Umbilical cord (tissue), 2 donors: ENCODE data around the gene GMPPB. TPM values are rescaled to one million over a fixed set of nuclear protein-coding genes. Genes with fewer than 3 reads are reported as not detected.
"Not testable (repeated sequence)": the region's sequence is repeated elsewhere in the genome, so short reads cannot be mapped to it uniquely, and the experiment has no call there.

Experiments
- DNase-seq: peaks from one replicate; pipeline ENCODE4 v3.0.0-alpha.2; 2015; ENCODE audit warnings: low spot score
- total RNA-seq: library from RNA; depleted of rRNA; stranded (reverse); fragments of >200 nt; gene quantifications from one replicate; pipeline ENCODE4 v1.2.3, GENCODE V29; 2014; ENCODE audit warnings: low replicate concordance; ENCODE audit not compliant: insufficient read depth

GMPPB gene
- total RNA-seq: 20.9 TPM

- DNase-seq: peak; percentile 98
Measured at GRCh38 chr3:49723628-49724551, at the start of gene GMPPB. Gene GMPPB (minus strand): TSS chr3:49723951. CDS start chr3:49723726, 225 bp downstream.

- no peak for DNase-seq
Measured at GRCh38 chr3:49772703-49773102, 49.0 kb upstream of the GMPPB start.

DNA sequence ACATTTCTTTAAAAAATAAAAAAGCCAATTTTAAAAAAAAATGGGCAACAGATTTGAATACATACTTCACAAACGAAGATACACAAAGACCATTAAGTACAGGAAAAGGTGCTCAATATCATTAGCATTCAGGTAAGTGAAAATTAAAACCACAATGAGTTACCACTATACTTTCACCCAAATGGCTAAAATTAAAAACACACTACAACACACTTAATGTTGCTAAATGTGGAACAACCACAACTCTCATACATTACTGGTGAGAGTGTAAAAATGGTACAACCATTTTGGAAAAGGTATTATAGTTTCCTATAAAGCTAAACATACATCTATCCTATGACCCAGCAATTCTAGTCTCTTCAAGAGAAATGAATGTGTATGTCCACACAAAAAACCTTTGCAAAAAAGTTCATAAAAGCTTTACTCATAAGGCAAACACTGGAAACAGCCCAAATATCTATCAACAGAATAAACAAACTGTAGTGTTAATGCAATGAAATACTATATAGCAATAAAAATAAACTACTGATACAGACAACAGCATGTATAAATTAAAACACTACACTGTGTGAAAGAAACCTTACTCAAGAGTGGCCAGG, 47.7 kb upstream of the GMPPB start:
- no peak for DNase-seq

GRCh38 chr3:49769926-49770325, 46.2 kb upstream of the GMPPB start:
- DNase-seq: no peak

GRCh38 chr3:49769286-49769915, 45.6 kb upstream of the GMPPB start:
- no peak for DNase-seq

DNA sequence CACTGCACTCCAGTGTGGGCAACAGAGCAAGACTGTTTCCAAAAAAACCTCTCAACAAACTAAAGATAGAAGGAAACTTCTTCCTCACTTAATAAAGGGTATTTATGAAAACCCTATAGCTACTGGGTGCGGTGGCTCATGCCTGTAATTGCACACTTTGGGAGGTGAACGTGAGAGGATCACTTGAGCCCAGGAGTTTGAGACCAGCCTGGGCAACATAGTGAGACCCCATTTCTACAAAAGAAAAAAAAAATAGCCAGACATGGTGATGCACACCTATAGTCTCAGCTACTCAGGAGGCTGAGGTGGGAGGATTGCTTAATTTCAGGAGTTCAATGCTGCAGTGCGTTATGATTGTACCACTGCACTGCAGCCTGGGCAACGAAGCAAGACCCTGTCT, 40.2 kb upstream of the GMPPB start:
- no peak for DNase-seq

DNA sequence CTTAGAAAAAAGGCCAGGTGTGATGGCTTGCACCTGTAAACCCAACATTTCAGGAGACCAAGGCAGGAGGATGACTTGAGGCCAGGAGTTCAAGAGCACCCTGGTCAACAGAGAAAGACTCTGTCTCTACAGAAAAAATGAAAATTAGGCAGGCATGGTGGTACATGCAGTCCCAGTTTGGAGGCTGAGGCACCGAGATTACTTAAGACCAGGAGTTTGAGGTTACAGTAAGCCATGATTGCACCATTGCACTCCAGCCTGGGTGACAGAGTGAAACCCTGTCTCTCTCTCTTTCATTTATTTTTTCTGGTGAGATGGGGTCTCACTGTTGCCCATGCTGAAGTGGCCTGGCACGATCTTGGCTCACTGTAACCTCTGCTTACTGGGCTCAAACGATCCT, 37.9 kb upstream of the GMPPB start:
- no peak for DNase-seq

GRCh38 chr3:49759226-49759625, 35.5 kb upstream of the GMPPB start:
- no peak for DNase-seq

GRCh38 chr3:49757197-49757596, 33.4 kb upstream of the GMPPB start:
- no peak for DNase-seq

DNA sequence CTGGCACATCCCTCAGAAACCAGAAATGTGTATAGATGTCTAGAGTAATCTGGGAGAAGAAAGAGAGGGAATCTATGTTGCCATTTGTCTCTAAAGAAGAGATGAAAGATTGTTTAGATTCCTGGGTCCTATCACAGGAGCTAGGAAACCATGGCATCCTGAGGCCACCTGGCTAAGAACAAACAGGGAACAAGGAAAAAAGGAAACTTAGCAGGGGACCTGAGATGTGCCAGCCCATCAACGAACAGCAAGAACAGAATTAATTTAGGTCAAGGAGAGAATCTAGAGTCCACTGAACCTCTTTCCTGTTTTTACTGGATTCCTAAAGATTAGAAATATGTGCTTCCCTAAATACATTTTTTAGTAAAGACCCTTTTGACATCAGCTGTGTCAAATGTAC, 32.3 kb upstream of the GMPPB start:
- DNase-seq: no peak

DNA sequence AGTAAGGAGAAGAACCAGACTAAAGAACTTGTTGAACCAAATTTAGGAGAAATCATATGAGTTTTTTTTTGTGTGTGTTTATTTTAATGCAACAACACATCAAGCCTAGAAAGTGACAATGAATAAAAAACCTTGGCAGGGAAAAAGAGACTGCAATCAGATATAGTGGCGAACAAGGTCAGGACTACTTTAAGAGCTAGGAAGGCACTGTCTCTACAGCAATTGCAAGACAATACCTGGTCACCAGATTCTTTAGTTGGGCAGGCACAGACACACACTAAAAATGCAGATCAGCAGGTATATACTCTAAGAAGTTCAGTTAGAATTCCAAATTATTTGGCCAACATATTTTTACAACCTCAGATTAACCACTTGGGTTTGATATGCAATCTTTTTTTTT, 30.8 kb upstream of the GMPPB start:
- DNase-seq: no peak

DNA sequence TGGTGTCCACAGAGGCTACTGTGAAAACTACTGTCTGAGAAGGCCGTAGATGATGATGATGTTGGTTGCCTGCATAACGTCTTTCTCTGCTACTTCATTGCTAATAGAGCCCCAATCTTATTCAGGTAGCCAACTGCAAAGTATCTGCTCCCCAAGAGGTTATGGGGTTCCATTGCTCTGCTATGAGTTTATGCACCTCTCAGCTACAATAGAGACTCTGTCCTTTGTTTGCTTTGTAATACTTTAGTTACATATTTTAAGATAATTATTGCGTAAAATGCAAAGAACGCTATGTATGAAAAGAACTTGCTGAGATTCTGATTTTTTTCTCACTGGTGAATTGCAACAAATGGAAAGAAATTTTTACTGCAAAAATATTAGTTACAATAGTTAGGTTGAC, 27.8 kb upstream of the GMPPB start:
- no peak for DNase-seq

DNA sequence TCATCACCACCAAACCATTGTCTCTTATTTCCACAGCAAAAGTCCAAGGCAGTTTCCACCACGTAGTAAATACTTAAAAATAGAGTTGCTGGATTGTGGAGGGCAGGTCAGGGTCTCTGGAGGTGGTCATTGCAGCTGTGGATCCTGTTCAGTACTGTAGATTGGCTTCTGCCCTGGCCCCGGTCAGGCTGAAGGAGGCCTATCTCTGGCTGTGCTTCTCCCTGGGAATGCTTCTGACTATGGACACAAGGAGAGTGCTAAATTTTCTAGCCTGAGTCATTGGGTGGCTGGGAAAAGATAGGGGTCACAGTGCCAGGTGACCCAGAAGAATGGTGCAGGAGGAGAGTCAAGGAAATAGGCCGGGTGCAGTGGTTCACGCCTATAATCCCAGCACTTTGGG, 26.3 kb upstream of the GMPPB start:
- no peak for DNase-seq

- DNase-seq: not testable (repeated sequence)
Measured at GRCh38 chr3:49748874-49749273, 25.1 kb upstream of the GMPPB start.

DNA sequence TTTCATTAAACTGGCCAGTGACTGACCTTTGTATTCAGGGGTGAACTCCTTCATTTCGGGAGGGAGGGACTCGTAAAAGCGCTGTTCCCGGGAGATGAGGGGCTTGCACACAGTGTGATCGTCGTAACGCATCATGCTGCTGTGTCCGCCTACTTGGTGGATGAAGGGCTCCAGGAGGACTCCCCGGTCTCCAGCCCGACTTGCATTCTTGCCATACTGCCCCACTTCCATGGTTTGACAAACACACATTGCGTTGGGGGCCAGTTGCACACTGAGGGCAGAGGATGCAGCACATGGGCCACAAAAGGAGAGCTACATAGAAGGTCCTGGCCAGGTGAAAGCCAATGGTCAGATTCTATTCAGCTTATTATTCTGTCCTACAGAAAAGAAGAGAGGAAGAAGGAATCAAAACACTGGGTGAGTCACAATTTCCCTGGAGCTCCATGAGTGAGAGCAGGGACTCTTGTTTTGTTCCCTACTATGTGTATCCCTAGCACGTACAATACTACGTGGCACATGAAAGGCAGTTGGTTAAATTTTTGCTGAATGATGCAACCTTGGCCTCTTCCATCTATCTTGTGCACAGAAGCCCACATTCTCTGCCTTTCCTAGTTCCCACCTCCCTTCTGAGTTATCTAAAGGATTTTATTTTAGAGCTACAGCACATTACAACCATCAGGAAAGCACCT, 24.2 kb upstream of the GMPPB start:
- DNase-seq: no peak

GRCh38 chr3:49745986-49746385, 22.2 kb upstream of the GMPPB start:
- no peak for DNase-seq

DNA sequence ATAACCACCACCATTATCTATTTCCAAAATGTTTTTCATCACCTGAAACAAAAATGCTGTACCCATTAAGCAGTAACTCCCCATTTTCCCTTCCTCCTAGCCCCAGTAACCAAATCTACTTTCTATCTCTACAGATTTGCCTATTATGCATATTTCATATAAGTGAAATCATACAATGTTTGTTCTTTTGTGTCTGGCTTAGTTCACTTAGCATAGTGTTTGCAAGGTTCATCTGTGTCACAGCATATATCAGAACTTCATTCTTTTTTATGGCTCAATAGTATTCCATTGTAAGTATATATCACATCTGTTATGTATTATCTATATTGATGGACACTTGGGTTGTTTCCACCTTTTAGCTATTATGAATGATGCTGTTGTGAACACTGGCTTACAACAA, 16.7 kb upstream of the GMPPB start:
- DNase-seq: no peak

DNA sequence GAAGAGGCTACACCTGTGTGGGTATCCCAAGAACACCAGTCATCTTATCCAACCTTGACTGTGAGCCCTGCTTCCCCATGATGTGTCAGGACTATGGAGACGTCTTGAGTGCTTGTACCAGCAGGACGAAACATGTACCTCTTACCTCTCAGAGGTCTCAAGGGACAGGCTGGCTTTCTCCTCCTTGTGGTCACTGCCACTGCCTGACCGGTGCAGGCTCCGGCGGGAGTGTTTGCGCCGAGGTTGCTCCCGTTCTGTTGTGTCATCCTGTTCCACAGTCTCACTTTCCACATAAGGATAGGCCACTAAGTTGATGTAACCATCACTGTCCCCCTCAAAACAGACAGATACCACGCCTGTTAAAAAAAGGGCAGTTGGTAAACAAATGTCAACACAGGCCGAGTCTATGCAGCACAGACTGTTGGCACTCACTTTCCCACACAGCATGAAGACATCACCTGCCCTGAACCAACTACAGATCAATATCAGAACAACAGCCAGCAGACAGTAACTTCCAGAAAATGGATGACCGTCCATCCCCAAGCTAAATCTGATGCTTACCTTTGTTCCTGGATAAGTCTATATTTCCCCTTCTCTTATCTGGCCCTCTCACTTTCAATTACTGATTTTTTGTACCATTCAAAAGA, 14.4 kb upstream of the GMPPB start:
- DNase-seq: no peak

DNA sequence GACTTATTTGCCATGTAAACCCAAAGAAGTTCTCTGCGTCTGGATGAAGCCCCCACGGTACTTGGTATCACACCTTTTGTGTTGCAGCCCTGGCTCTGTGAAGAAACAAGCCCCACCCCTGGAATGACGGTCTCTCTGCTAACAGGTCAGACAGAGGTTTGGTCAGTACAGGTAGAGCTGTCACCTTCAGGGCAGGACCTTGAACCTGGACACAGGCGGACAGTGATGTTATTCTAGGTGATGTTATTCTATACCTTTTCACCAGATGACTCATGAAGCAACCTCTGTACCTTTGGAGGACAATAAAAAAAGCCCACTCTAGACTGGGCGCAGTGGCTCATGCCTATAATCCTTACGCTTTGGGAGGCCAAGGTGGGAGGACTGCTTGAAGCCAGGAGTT, 11.0 kb upstream of the GMPPB start:
- no peak for DNase-seq

GRCh38 chr3:49733551-49733950, 9.8 kb upstream of the GMPPB start:
- no peak for DNase-seq

DNA sequence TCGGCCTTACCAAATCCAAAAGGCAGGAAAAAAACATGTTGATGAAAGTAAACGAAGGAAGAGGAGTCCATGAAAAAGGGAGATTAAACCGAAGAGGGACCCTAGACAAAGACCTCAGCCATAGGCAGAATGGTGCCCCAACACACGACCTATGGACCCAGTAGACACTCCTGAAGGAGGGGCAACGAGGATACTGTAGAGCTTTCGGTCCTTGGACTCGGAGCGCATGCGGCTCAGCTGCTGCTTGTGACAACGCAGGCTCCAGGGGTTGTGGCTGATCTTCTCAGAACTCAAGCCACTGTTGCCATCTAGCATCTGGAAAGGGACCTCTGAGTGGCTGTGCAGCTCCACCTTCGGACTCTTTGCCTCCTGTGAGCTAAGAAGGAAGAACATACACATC, 8.8 kb upstream of the GMPPB start:
- no peak for DNase-seq
